ENCODE measurements around the gene COPZ1. TPM values are rescaled to one million over a fixed set of nuclear protein-coding genes. Genes with fewer than 3 reads are reported as not detected.
A peak's percentile ranks its signal among the peaks of the same experiment; 100 is the strongest.
"Not testable (repeated sequence)": the region's sequence is repeated elsewhere in the genome, so short reads cannot be mapped to it uniquely, and the experiment has no call there.

COPZ1 gene
- total RNA-seq, 3 donors from 2014 or later = 70.9 to 109 (median 90.1) TPM

DNA sequence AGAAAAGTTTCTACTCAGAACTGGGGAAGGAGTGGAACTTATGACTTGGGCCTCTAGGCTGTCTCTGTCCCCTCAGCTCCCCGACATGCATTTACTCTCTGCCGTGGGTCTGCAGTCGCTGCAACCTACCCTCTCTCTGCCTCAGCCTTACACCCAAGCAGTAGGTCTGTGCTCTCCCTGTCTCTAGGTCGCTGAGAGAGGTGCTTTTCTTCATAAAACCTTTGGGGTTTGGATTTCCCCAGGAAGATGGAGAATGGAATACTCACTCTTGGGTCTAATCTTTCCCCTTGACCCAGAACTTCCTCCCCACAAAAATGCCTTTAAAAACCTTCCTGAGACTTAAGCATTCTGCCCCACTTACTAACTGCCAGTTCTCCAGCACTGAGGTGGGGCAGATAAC, 26.4 kb downstream of the COPZ1 start:
- H3K27me3 ChIP-seq = no peaks in the 10 kb centered on the region
- no peaks in the 10 kb centered on the region for H3K4me1 ChIP-seq
- peak overlapping the region in 1 of 2 donors; percentile 50 for H3K27ac ChIP-seq
- no peak overlapping the region for H3K4me3 ChIP-seq
- H3K36me3 ChIP-seq = no peaks in the 10 kb centered on the region
- no peak for DNase-seq (ENCODE audit: low spot score in 2 of 2)
- no peak for TF ChIP-seq POLR2A (IDR thresholded peaks at IDR 0.05)
- TF ChIP-seq POLR2AphosphoS5 (IDR thresholded peaks at IDR 0.05) = no peak
- TF ChIP-seq, protein P1, sequence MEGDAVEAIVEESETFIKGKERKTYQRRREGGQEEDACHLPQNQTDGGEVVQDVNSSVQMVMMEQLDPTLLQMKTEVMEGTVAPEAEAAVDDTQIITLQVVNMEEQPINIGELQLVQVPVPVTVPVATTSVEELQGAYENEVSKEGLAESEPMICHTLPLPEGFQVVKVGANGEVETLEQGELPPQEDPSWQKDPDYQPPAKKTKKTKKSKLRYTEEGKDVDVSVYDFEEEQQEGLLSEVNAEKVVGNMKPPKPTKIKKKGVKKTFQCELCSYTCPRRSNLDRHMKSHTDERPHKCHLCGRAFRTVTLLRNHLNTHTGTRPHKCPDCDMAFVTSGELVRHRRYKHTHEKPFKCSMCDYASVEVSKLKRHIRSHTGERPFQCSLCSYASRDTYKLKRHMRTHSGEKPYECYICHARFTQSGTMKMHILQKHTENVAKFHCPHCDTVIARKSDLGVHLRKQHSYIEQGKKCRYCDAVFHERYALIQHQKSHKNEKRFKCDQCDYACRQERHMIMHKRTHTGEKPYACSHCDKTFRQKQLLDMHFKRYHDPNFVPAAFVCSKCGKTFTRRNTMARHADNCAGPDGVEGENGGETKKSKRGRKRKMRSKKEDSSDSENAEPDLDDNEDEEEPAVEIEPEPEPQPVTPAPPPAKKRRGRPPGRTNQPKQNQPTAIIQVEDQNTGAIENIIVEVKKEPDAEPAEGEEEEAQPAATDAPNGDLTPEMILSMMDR (IDR thresholded peaks at IDR 0.05) = no peak
- intact Hi-C loops (cut with DNase I; ENCODE audit: low total_unique reads) = no loop called here
- no peaks in the 10 kb centered on the region for H3K9me3 ChIP-seq

DNA sequence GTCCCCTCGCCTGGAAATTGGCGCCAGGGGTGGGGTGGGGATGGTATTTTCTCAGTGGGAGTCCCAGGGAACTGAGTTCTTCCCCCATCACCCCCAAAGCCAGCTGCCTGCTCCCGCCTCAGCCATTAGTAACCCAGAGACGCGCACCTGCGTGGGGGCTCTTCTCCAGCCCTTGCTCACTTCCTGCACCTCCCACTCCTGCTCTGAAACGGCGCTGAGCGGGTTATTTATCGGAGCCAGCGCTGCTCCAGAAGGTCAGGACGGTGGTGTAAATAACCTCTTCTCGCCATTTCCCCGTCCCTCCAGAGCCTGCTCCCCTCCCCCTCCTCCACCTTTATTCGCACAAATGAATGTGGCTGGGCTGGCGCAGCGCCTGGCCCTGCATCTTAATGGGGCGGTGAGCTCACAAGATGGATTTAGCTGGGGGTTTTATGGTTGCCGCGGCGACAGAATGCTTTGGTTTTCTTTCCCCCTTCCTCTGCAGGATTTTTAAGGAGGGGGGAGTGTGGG, 27.1 kb downstream of the COPZ1 start:
- H3K9me3 ChIP-seq = no peaks in the 10 kb centered on the region
- no peaks in the 10 kb centered on the region for H3K27me3 ChIP-seq
- peak overlapping the region; percentile 50 to 73 for H3K27ac ChIP-seq
- DNase-seq (ENCODE audit: low spot score in 2 of 2) = no peak
- H3K4me1 ChIP-seq = no peaks in the 10 kb centered on the region
- TF ChIP-seq POLR2AphosphoS5 (IDR thresholded peaks at IDR 0.05) (no peak), POLR2A (IDR thresholded peaks at IDR 0.05) (no peak)
- no peaks in the 10 kb centered on the region for H3K36me3 ChIP-seq
- peak overlapping the region in 2 of 3 donors; percentile 21 to 32 for H3K4me3 ChIP-seq
- intact Hi-C loops (cut with DNase I; ENCODE audit: low total_unique reads) = no loop called here

DNA sequence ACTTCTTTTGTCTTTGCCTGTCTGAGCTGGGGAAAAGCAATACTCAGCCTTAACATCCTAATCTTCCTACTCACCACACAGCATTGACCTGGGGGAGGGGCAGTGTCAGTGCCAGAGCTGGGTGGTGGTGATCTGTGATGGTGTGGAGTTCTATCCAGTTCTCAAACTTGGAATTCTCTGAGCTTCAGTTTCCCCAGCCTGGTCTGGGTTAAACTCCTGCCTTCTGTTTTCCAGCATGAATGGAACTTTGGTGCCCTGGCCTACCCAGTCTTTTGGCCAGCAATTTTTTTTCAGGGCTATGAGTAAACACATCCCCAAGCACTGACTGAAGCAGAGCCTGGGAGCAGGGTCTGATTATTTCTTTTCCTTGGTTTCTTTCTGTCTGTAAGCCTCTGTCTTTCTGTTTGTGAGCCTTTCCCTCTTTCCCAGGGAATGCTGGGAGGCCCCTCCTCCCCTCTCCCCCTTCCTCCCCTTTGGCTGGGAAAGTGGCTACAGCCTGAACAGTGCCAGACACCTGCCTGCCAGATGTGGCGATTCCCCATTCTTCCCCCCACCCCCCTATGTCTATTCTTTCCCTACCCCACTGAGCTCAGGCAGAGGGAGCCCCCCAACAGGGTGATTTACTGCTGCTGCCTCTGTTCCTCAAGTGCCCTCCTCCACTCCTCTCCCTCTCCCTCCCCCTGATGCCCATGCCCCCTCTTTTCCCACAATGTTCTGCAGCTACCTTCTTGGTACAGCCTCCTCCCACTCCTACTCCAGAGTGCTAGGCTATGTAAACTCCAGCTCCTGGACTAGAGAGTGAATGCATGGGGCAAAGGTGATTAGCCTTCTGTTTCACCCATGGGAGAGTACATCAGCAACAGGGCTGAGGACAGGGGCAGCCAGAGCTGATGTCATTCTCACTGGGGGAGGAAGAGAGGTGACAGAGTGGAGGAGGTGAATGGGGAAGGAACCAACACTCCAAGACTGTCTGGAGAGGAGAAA, 28.3 kb downstream of the COPZ1 start:
- no peaks in the 10 kb centered on the region for H3K4me1 ChIP-seq
- no peak for DNase-seq (ENCODE audit: low spot score in 2 of 2)
- no peak overlapping the region for H3K4me3 ChIP-seq

DNA sequence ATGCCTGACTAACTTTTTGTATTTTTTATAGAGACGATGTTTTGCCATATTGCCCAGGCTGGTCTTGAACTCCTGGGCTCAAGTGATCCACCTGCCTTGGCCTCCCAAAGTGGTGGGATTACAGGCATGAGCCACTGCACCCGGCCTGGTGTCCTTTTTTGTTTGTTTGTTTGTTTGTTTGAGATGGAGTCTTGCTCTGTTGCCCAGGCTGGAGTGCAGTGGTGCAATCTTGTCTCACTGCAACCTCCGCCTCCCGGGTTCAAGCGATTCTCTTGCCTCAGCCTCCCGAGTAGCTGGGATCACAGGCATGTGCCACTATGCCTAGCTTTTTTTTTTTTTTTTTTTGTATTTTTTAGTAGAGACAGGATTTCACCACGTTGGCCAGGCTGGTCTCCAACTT, 29.3 kb downstream of the COPZ1 start:
- H3K4me1 ChIP-seq; H3K27ac ChIP-seq; H3K36me3 ChIP-seq; H3K9me3 ChIP-seq; DNase-seq (ENCODE audit: low spot score in 2 of 2); H3K4me3 ChIP-seq; H3K27me3 ChIP-seq; intact Hi-C loops (cut with DNase I; ENCODE audit: low total_unique reads): not testable (repeated sequence)

More for the DNA sequence above, 28.3 kb downstream of the COPZ1 start:
- H3K9me3 ChIP-seq = no peaks in the 10 kb centered on the region
- H3K27ac ChIP-seq = peak overlapping the region; percentile 50 to 73
- no peak for TF ChIP-seq POLR2A (IDR thresholded peaks at IDR 0.05)
- TF ChIP-seq, protein P1 (IDR thresholded peaks at IDR 0.05) = no peak
- no peak for TF ChIP-seq POLR2AphosphoS5 (IDR thresholded peaks at IDR 0.05)
- no peaks in the 10 kb centered on the region for H3K36me3 ChIP-seq
- no peaks in the 10 kb centered on the region for H3K27me3 ChIP-seq
- intact Hi-C loops (cut with DNase I; ENCODE audit: low total_unique reads) = no loop called here

DNA sequence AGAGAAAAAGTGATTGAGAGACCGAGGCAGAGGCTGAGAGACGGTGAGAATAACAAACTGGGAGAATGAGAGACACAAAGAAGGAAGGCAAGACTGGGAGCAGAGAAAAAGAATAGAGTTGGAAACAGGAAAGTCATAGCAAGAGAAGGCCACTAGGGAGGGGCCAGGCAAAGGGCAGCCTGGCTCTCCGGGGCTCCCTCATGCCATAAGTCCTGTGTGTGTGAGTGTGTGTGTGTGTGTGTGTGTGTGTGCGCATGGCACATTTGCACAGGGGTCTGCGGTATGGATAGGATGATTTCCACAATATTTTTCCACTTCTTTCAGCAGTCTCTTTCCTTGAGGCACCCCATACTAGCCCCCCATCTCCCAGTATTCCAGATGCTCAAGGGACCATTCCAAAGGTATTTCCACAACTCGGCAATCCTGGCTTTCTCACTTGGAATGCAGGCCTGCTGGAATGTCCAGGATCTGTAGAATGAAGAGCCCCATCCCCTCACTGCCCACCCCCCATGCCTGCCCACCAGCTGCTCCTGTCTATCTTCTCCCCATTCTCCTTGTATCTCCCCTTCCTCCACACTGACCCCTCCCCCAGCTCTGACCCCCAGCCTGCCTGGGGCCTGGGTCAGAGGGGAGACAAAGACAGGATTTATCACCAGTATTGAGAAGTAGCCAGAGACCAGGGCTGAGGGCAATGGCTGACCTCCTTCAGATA, 30.3 kb downstream of the COPZ1 start:
- TF ChIP-seq POLR2AphosphoS5 (IDR thresholded peaks at IDR 0.05) (no peak), POLR2A (IDR thresholded peaks at IDR 0.05) (no peak)
- TF ChIP-seq, protein P1 (IDR thresholded peaks at IDR 0.05) = no peak
- no peaks in the 10 kb centered on the region for H3K4me1 ChIP-seq
- intact Hi-C loops (cut with DNase I; ENCODE audit: low total_unique reads) = no loop called here
- H3K4me3 ChIP-seq = no peak overlapping the region
- no peak for DNase-seq (ENCODE audit: low spot score in 2 of 2)
- peak overlapping the region in 1 of 2 donors; percentile 26 for H3K27ac ChIP-seq
- no peaks in the 10 kb centered on the region for H3K9me3 ChIP-seq
- no peaks in the 10 kb centered on the region for H3K27me3 ChIP-seq
- H3K36me3 ChIP-seq = no peaks in the 10 kb centered on the region

Data from breast epithelium (tissue), 4 donors.